ENCODE measurements around the gene TERB1.

Gene TERB1

GRCh38 chr16:66801320-66802105 is at the start of gene TERB1:
TERB1 (minus strand) TSS chr16:66801584; CDS start chr16:66796798, 4,786 bp downstream.
- no peak for DNase-seq (ENCODE audit: low read depth in 2 of 2)

- DNase-seq (ENCODE audit: low read depth in 2 of 2), result no peak
Observed at GRCh38 chr16:66850115-66850815, 48.9 kb upstream of the TERB1 start.

GRCh38 chr16:66849549-66849948 is 48.2 kb upstream of the TERB1 start:
- no peak for DNase-seq (ENCODE audit: low read depth in 2 of 2)

GRCh38 chr16:66849021-66849420 is 47.6 kb upstream of the TERB1 start:
- DNase-seq (ENCODE audit: low read depth in 2 of 2), result no peak

- DNase-seq (ENCODE audit: low read depth in 2 of 2), result no peak
Observed at GRCh38 chr16:66848172-66848571, 46.8 kb upstream of the TERB1 start.

- no peak for DNase-seq (ENCODE audit: low read depth in 2 of 2)
Observed at GRCh38 chr16:66847533-66848067, 46.2 kb upstream of the TERB1 start.

GRCh38 chr16:66846831-66847230 is 45.4 kb upstream of the TERB1 start:
- DNase-seq (ENCODE audit: low read depth in 2 of 2), result no peak

- DNase-seq (ENCODE audit: low read depth in 2 of 2), result no peak
Observed at GRCh38 chr16:66846266-66846665, 44.9 kb upstream of the TERB1 start.

GRCh38 chr16:66845791-66846221 is 44.4 kb upstream of the TERB1 start:
- no peak for DNase-seq (ENCODE audit: low read depth in 2 of 2)

- no peak for DNase-seq (ENCODE audit: low read depth in 2 of 2)
Observed at GRCh38 chr16:66845080-66845410, 43.7 kb upstream of the TERB1 start.

- DNase-seq (ENCODE audit: low read depth in 2 of 2), result no peak
Observed at GRCh38 chr16:66844342-66845079, 43.1 kb upstream of the TERB1 start, which contains the start of gene CA7. CA7 (plus strand) TSS chr16:66844414; CDS start chr16:66844488, 74 bp downstream.

- DNase-seq (ENCODE audit: low read depth in 2 of 2), result no peak
Observed at GRCh38 chr16:66844009-66844341, 42.6 kb upstream of the TERB1 start.

GRCh38 chr16:66843191-66843590 is 41.8 kb upstream of the TERB1 start:
- no peak for DNase-seq (ENCODE audit: low read depth in 2 of 2)

GRCh38 chr16:66842765-66843164 is 41.4 kb upstream of the TERB1 start:
- DNase-seq (ENCODE audit: low read depth in 2 of 2), result no peak

GRCh38 chr16:66841366-66841765 is 40.0 kb upstream of the TERB1 start:
- DNase-seq (ENCODE audit: low read depth in 2 of 2), result no peak

GRCh38 chr16:66840883-66841282 is 39.5 kb upstream of the TERB1 start:
- no peak for DNase-seq (ENCODE audit: low read depth in 2 of 2)

GRCh38 chr16:66834746-66835145 is 33.4 kb upstream of the TERB1 start:
- DNase-seq (ENCODE audit: low read depth in 2 of 2), result no peak

- no peak for DNase-seq (ENCODE audit: low read depth in 2 of 2)
Observed at GRCh38 chr16:66832661-66833305, 31.4 kb upstream of the TERB1 start.

GRCh38 chr16:66832190-66832589 is 30.8 kb upstream of the TERB1 start:
- DNase-seq (ENCODE audit: low read depth in 2 of 2), result no peak

GRCh38 chr16:66830422-66831404 is 29.3 kb upstream of the TERB1 start, which contains the start of gene NAE1:
NAE1 (minus strand) TSS chr16:66830976; CDS start chr16:66830899, 77 bp downstream.
- DNase-seq (ENCODE audit: low read depth in 2 of 2), result peak; percentile 76 to 85

All from stimulated activated CD4-positive, alpha-beta T cell treated with anti-CD3 and anti-CD28 coated beads, Interleukin-15, amount 100 ng/mL, for 48 hours (primary cell).